Fibroblast of lung (primary cell): ENCODE measurements around the gene OCLN. TPM values are rescaled to one million over a fixed set of nuclear protein-coding genes. Genes with fewer than 3 reads are reported as not detected.

Source experiments
- DNase-seq, 2 donors: peaks; one replicate each; pipeline versions ENCODE4 v3.0.0 to v3.0.0-alpha.2; 2010; ENCODE audit warnings: low read depth in 2 of 2
- H2AFZ ChIP-seq: 2 replicates; pipeline ENCODE4 v1.5.1; 2012; ENCODE audit warnings: low read length, control low read depth, inconsistent platforms
- H3K27ac ChIP-seq: 2 replicates; pipeline ENCODE4 v1.5.1; 2011; ENCODE audit warnings: low read length, control low read depth; ENCODE audit not compliant: insufficient read depth
- H3K27me3 ChIP-seq: 2 replicates; pipeline ENCODE4 v1.5.1; 2011; ENCODE audit warnings: mild to moderate bottlenecking, low read length; ENCODE audit not compliant: control insufficient read depth, insufficient read depth
- H3K36me3 ChIP-seq: 2 replicates; pipeline ENCODE4 v1.5.1; 2011; ENCODE audit warnings: low read length; ENCODE audit not compliant: control insufficient read depth, insufficient read depth
- H3K4me1 ChIP-seq: 2 replicates; pipeline ENCODE4 v1.5.1; 2011; ENCODE audit warnings: low read length; ENCODE audit not compliant: control insufficient read depth, insufficient read depth; ENCODE audit errors: extremely low read depth
- H3K4me2 ChIP-seq: 2 replicates; pipeline ENCODE4 v1.5.1; 2011; ENCODE audit warnings: low read length, control low read depth; ENCODE audit not compliant: insufficient read depth; ENCODE audit errors: extremely low read depth
- H3K4me3 ChIP-seq, 4 experiments: fragments of 200-600 bp in 1 of 4; sonication (generic) in 1 of 4; replicated peaks in 1 of 4; 2 replicates each; pipeline ENCODE4 v1.5.1; 2011 to 2016; ENCODE audit warnings: low read length in 4 of 4, low read depth in 3 of 4, mild to moderate bottlenecking in 3 of 4, control low read depth in 2 of 4, inconsistent platforms in 1 of 4, mixed read lengths in 1 of 4; ENCODE audit not compliant: insufficient read depth in 1 of 4; ENCODE audit errors: control extremely low read depth in 1 of 4
- H3K79me2 ChIP-seq: 2 replicates; pipeline ENCODE4 v1.5.1; 2012; ENCODE audit warnings: mild to moderate bottlenecking, low read length, inconsistent platforms; ENCODE audit not compliant: control insufficient read depth, insufficient read depth
- H3K9ac ChIP-seq: 2 replicates; pipeline ENCODE4 v1.5.1; 2011; ENCODE audit warnings: mild to moderate bottlenecking, low read length, control low read depth; ENCODE audit not compliant: insufficient read depth
- H3K9me3 ChIP-seq: 2 replicates; pipeline ENCODE4 v1.5.1; 2012; ENCODE audit warnings: low read depth, low read length; ENCODE audit not compliant: control insufficient read depth, insufficient read depth
- H4K20me1 ChIP-seq: 2 replicates; pipeline ENCODE4 v1.5.1; 2011; ENCODE audit warnings: low read length; ENCODE audit not compliant: control insufficient read depth, insufficient read depth; ENCODE audit errors: extremely low read depth
- EZH2 ChIP-seq: IDR thresholded peaks from 2 replicates; pipeline ENCODE4 v1.5.1; 2012; ENCODE audit warnings: low read length, control low read depth, mild to moderate bottlenecking; ENCODE audit errors: missing control alignments
- polyA plus RNA-seq, 2 donors: library from polyadenylated mRNA; depleted of rRNA in 1 of 2; stranded (reverse) in 1 of 2; unstranded in 1 of 2; fragments of >200 nt; gene quantifications; 2 replicates each; pipeline ENCODE4 v1.2.1, GENCODE V29; 2011 to 2012; ENCODE audit warnings: missing spikeins in 1 of 2
- total RNA-seq: library from RNA; depleted of rRNA; stranded (reverse); fragments of >200 nt; gene quantifications from 2 replicates; pipeline ENCODE4 v1.2.1, GENCODE V29; 2014
- TF ChIP-seq, protein P1 (sequence below), 2 donors: IDR thresholded peaks in 1 of 2; conservative IDR thresholded peaks in 1 of 2; 1 replicate in 1 of 2; 2 replicates in 1 of 2; pipeline ENCODE4 v1.5.1; 2011 to 2012; ENCODE audit warnings: low read length in 2 of 2, control low read depth in 1 of 2, inconsistent platforms in 1 of 2, low read depth in 1 of 2, mild to moderate bottlenecking in 1 of 2

OCLN gene
- total and polyA plus RNA-seq, 2 donors (not counting 1 experiment from before 2014, with no cell fraction given) = 3.1 to 7.8 TPM

DNA sequence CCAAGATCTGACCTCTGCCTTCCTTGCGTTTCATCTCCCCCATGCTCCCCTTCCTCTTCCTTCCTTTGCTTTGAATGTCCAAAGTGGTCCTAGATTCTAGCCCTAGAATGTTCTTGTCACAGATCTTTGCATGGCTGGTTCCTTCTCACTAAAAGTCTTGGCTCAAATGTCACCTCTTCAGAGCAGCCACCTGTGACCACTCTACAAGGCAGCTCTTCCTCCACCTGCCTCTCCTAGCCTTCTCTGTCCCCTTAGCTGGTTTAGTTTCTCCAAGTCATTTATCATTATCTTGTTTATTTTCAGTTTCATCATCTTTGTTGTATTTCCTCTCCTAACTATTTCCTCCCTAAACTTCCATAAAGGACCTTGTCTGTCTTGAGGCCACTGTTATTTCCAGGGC lies 7.1 kb upstream of the OCLN start:
- no peaks in the 10 kb centered on the region for H4K20me1 ChIP-seq
- no peaks in the 10 kb centered on the region for H3K9me3 ChIP-seq
- H3K4me2 ChIP-seq = no peak overlapping the region
- H3K9ac ChIP-seq = no peak overlapping the region
- TF ChIP-seq EZH2 = no peak
- TF ChIP-seq, protein P1, sequence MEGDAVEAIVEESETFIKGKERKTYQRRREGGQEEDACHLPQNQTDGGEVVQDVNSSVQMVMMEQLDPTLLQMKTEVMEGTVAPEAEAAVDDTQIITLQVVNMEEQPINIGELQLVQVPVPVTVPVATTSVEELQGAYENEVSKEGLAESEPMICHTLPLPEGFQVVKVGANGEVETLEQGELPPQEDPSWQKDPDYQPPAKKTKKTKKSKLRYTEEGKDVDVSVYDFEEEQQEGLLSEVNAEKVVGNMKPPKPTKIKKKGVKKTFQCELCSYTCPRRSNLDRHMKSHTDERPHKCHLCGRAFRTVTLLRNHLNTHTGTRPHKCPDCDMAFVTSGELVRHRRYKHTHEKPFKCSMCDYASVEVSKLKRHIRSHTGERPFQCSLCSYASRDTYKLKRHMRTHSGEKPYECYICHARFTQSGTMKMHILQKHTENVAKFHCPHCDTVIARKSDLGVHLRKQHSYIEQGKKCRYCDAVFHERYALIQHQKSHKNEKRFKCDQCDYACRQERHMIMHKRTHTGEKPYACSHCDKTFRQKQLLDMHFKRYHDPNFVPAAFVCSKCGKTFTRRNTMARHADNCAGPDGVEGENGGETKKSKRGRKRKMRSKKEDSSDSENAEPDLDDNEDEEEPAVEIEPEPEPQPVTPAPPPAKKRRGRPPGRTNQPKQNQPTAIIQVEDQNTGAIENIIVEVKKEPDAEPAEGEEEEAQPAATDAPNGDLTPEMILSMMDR (conservative IDR thresholded peaks at IDR 0.05 in 1 of 2, IDR thresholded peaks at IDR 0.05 in 1 of 2; ENCODE audit: low read depth in 1 of 2, low read length in 2 of 2) = no peak
- H3K36me3 ChIP-seq = no peaks in the 10 kb centered on the region
- DNase-seq = no peak
- peaks cover 9% of the 10 kb centered on the region for H3K27me3 ChIP-seq
- H3K4me1 ChIP-seq = no peaks in the 10 kb centered on the region
- no peaks in the 10 kb centered on the region for H3K79me2 ChIP-seq
- H2AFZ ChIP-seq = no peak overlapping the region
- no peak overlapping the region for H3K27ac ChIP-seq
- H3K4me3 ChIP-seq = no peak overlapping the region

- Histone ChIP-seq H4K20me1 (no peaks in the 10 kb centered on the region), H2AFZ (no peak overlapping the region), H3K9ac (no peak overlapping the region), H3K4me2 (no peak overlapping the region), H3K4me1 (peaks cover 6% of the 10 kb centered on the region), H3K79me2 (no peaks in the 10 kb centered on the region), H3K4me3 (no peak overlapping the region), H3K9me3 (no peaks in the 10 kb centered on the region), H3K27me3 (peaks cover 34% of the 10 kb centered on the region), H3K36me3 (no peaks in the 10 kb centered on the region), H3K27ac (no peak overlapping the region)
- no peak for DNase-seq
- no peak for TF ChIP-seq EZH2
- TF ChIP-seq, protein P1 (conservative IDR thresholded peaks at IDR 0.05 in 1 of 2, IDR thresholded peaks at IDR 0.05 in 1 of 2; ENCODE audit: low read depth in 1 of 2, low read length in 2 of 2) = no peak
Measured at GRCh38 chr5:69489246-69489645, 3.3 kb upstream of the OCLN start.

GRCh38 chr5:69491027-69491426 lies 1.6 kb upstream of the OCLN start:
- no peak for DNase-seq
- no peak overlapping the region for H2AFZ ChIP-seq
- peaks cover 34% of the 10 kb centered on the region for H3K27me3 ChIP-seq
- H3K9ac ChIP-seq = no peak overlapping the region
- H3K4me3 ChIP-seq = no peak overlapping the region
- H3K4me1 ChIP-seq = peaks cover 6% of the 10 kb centered on the region
- no peaks in the 10 kb centered on the region for H3K36me3 ChIP-seq
- H4K20me1 ChIP-seq = no peaks in the 10 kb centered on the region
- H3K79me2 ChIP-seq = no peaks in the 10 kb centered on the region
- no peak overlapping the region for H3K4me2 ChIP-seq
- no peaks in the 10 kb centered on the region for H3K9me3 ChIP-seq
- no peak for TF ChIP-seq EZH2
- TF ChIP-seq, protein P1 (conservative IDR thresholded peaks at IDR 0.05 in 1 of 2, IDR thresholded peaks at IDR 0.05 in 1 of 2; ENCODE audit: low read depth in 1 of 2, low read length in 2 of 2) = no peak
- H3K27ac ChIP-seq = no peak overlapping the region
